Measurements from ENCODE around the gene HOXD9.

Gene HOXD9

GRCh38 chr2:176099159-176099727 is 23.3 kb upstream of the HOXD9 start:
- DNase-seq = no peak

- DNase-seq = no peak
Measured at GRCh38 chr2:176099728-176100546, 22.6 kb upstream of the HOXD9 start, which contains the start of gene HOXD12. Gene HOXD12 (plus strand): TSS chr2:176099795. CDS start chr2:176099802, 7 bp downstream.

GRCh38 chr2:176100547-176101140 is 21.9 kb upstream of the HOXD9 start:
- DNase-seq = no peak

DNA sequence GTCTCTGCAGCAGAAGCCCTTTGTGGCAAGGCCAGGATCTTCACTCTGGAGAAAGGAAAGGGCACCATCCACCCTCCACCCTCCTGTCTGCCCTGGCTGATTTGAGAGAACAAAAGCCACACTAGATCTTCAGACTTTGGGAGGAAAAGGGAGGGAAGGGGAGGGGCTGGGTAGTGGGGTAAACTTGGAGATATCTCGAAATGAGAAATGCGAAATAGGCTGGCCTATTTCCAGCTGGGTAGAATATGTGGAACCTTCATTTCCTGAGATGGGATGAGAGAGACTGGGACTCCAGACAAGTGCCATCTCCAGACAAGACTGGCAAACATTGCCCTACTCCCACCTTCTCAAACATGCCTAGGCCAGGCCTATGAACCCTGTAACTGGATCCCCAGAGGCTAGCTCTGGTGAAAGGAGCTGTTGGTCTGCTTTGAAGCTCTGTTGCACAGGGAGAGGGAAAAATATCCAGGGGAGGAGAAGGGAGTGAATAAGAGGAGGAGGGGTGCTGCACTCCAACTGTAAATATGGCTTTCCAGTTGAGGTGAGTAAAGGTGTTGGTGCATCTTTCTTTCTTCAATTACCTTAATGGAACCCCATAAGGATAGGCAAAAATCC is 21.2 kb upstream of the HOXD9 start:
- no peak for DNase-seq

GRCh38 chr2:176101842-176102241 is 20.7 kb upstream of the HOXD9 start:
- DNase-seq = no peak

DNA sequence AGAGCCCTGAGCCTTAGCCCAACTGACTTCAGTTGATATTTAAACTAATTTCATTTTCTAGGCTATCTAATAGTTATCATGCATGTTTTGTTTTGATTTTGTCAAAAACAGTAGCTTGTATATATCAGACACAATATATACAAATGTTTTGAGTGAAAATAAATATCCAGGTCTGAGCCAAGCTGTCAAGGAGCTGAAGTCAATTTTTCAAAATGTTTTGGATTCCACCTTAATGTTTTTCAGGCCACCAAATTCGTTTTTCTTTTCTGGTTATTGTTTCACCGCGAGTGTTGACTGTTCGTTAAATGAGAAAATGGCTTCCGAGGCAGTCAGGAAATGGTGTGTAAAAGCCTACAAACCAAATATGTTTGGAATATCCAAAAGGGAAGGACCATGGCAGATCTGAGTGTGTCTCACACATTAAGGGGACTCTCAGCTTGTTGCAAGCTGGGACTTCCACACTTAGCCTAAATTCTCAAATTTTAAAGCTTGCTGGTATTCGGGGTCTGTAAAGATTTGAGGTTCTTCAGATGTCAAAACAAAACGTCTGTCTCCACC is 20.1 kb upstream of the HOXD9 start:
- no peak for DNase-seq

- no peak for DNase-seq
Measured at GRCh38 chr2:176103194-176103593, 19.3 kb upstream of the HOXD9 start.

GRCh38 chr2:176103742-176104315 is 18.7 kb upstream of the HOXD9 start:
- DNase-seq = no peak

- DNase-seq = no peak
Measured at GRCh38 chr2:176104316-176105077, 18.0 kb upstream of the HOXD9 start.

DNA sequence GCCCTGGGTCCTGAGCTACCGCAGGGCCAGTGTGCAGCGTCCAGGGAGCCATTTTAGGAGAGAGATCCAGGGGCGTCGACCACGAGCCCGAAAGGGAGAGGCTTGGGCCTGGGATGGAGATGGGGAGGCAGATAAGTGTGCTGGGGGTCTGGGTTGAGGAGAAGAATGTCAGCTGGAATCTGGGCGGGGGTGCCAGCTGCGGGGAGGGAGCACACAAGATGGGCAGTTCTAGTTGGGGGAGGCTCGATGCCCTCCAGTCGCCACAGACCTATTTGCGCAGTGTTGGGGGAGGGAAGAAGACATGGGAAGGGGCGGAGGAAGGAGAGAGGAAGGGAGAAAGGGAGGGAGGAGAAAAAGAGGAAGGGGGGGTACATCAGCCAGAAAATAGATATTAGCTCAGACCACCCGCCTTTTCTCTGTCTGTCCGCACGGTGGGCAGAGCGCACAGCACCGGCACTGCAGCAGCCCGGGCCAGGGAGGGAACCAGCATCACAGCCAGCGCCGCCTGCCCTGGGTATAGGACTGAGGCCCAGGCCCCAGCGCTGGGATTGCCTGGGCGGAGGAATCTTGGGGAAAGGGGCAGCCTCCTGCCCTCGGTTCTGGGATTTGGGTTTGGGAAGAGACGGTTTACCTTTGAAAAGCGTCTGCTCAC is 17.3 kb upstream of the HOXD9 start:
- no peak for DNase-seq

- DNase-seq = no peak
Measured at GRCh38 chr2:176105730-176106580, 16.6 kb upstream of the HOXD9 start.

- DNase-seq = no peak
Measured at GRCh38 chr2:176106581-176107539, 15.7 kb upstream of the HOXD9 start, which contains the start of gene HOXD11. Gene HOXD11 (plus strand): TSS chr2:176107280. CDS start chr2:176107356, 76 bp downstream.

GRCh38 chr2:176107731-176108181 is 14.8 kb upstream of the HOXD9 start:
- DNase-seq = no peak

DNA sequence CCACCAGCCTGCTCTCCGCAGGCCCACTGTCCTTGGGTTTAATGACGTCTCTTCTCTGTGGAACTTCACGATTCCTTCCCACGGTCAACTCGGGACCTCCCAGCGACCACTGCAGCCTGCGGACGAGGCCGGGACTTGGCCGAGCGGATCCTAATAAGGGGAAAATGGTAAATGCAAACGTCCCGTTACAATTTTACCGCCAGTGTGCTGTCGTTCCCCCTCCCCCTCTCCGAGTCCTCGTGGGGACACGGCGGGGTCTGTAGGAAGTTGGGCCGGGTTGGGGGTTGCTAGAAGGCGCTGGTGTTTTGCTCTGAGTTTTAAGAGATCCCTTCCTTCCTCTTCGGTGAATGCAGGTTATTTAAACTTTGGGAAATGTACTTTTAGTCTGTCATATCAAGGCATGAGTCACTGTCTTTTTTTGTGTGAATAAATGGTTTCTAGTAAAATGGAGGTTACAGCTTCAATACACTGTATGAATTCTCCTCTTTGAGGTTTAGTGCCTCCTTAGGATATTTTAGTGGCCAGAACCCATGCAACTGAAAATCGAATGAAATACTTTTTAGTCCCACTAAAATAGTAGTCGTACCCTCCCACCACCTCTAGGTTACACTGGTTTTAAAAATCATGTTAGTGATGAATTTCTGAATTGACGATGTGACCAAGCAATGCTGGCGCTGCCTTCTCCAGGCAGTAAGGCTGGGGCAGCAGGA is 13.2 kb upstream of the HOXD9 start:
- no peak for DNase-seq

GRCh38 chr2:176109946-176110345 is 12.6 kb upstream of the HOXD9 start:
- DNase-seq = no peak

- DNase-seq = no peak
Measured at GRCh38 chr2:176110415-176111308, 11.9 kb upstream of the HOXD9 start.

DNA sequence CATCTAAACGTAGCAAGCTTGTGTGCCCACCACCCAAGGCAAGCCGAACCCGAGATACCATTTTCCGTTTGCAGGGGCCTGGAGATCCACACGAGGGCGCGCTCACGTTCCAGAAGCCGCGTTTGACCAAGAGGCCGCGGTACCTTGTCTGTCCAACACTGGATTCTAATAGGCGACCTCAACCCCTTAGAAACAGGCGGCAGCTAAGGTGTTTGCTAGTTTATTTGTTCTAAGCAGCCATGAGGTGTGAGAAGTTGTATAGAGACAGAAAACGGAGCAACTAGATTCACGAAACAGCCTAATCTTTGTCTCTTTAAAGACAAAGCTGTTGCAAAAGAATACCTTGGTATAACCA is 11.2 kb upstream of the HOXD9 start:
- DNase-seq = no peak
